Endometrial microvascular endothelial cells (primary cell): ENCODE results near the gene KCNS3. TPM values are rescaled to one million over a fixed set of nuclear protein-coding genes. Genes with fewer than 3 reads are reported as not detected.

Experiments
- in situ Hi-C: cut with HindIII; loops from 2 replicates; pipeline ENCODE4 v1.10.0; 2017; ENCODE audit warnings: low sequenced_read_pairs, low pct_unique_long_range_greater_than_20kb; ENCODE audit errors: inconsistent ontology term
- total RNA-seq: library from RNA; depleted of rRNA; stranded (reverse); fragments of >200 nt; gene quantifications from one replicate; pipeline ENCODE4 v1.2.3, GENCODE V29; 2015; ENCODE audit errors: inconsistent ontology term

KCNS3 gene
- total RNA-seq: 1.1 TPM

GRCh38 chr2:17878281-17879136, at the start of gene KCNS3:
KCNS3 (plus strand) TSS chr2:17878667; CDS start chr2:17931009, 52,342 bp downstream.
- in situ Hi-C loops: no loop called here

- in situ Hi-C loops: no loop called here
Observed at GRCh38 chr2:17830053-17831034, 48.1 kb upstream of the KCNS3 start.

GRCh38 chr2:17835516-17835915, 43.0 kb upstream of the KCNS3 start:
- in situ Hi-C loops: no loop called here

- in situ Hi-C loops: no loop called here
Observed at GRCh38 chr2:17839959-17840358, 38.5 kb upstream of the KCNS3 start.

- in situ Hi-C loops: no loop called here
Observed at GRCh38 chr2:17843457-17843856, 35.0 kb upstream of the KCNS3 start.

- in situ Hi-C loops: no loop called here
Observed at GRCh38 chr2:17845806-17846205, 32.7 kb upstream of the KCNS3 start.

- in situ Hi-C loops: no loop called here
Observed at GRCh38 chr2:17846676-17847075, 31.8 kb upstream of the KCNS3 start.

- in situ Hi-C loops: no loop called here
Observed at GRCh38 chr2:17847236-17847635, 31.2 kb upstream of the KCNS3 start.

- in situ Hi-C loops: no loop called here
Observed at GRCh38 chr2:17849275-17849674, 29.2 kb upstream of the KCNS3 start.

- in situ Hi-C loops: no loop called here
Observed at GRCh38 chr2:17850151-17850550, 28.3 kb upstream of the KCNS3 start.

GRCh38 chr2:17851731-17852585, 26.5 kb upstream of the KCNS3 start:
- in situ Hi-C loops: no loop called here

- in situ Hi-C loops: no loop called here
Observed at GRCh38 chr2:17853799-17854198, 24.7 kb upstream of the KCNS3 start.

GRCh38 chr2:17857021-17857420, 21.4 kb upstream of the KCNS3 start:
- in situ Hi-C loops: no loop called here

GRCh38 chr2:17858064-17858463, 20.4 kb upstream of the KCNS3 start:
- in situ Hi-C loops: no loop called here

- in situ Hi-C loops: no loop called here
Observed at GRCh38 chr2:17863539-17863938, 14.9 kb upstream of the KCNS3 start.

- in situ Hi-C loops: no loop called here
Observed at GRCh38 chr2:17864676-17865075, 13.8 kb upstream of the KCNS3 start.

- in situ Hi-C loops: no loop called here
Observed at GRCh38 chr2:17867133-17867532, 11.3 kb upstream of the KCNS3 start.

- in situ Hi-C loops: no loop called here
Observed at GRCh38 chr2:17869128-17869527, 9.3 kb upstream of the KCNS3 start.

- in situ Hi-C loops: no loop called here
Observed at GRCh38 chr2:17871639-17872038, 6.8 kb upstream of the KCNS3 start.
